Heart right ventricle (tissue), 16 donors: ENCODE data around the gene SYNGR4. TPM values are rescaled to one million over a fixed set of nuclear protein-coding genes. Genes with fewer than 3 reads are reported as not detected.
A peak's percentile ranks its signal among the peaks of the same experiment; 100 is the strongest.

Experiments
- ATAC-seq, 8 donors: fragments of 200-7000 bp; cut with Tn5 transposase; one replicate each; pipeline ENCODE4 v1.9.1; 2020; ENCODE audit warnings: mild to moderate bottlenecking in 8 of 8, moderate library complexity in 8 of 8, moderate number of reproducible peaks in 1 of 8
- DNase-seq, 2 donors: peaks; one replicate each; pipeline ENCODE4 v3.0.0-alpha.2; 2020
- H3K27ac ChIP-seq, 10 donors: fragments of 200-600 bp; sonication (generic) in 2 of 10; one replicate each; pipeline versions ENCODE4 v1.5.0 to v1.8.0; 2020 to 2022; ENCODE audit warnings: mild to moderate bottlenecking in 3 of 10
- H3K27me3 ChIP-seq, 7 donors: fragments of 200-600 bp; one replicate each; pipeline ENCODE4 v1.8.0; 2021 to 2022; ENCODE audit warnings: mild to moderate bottlenecking in 2 of 7
- H3K36me3 ChIP-seq, 9 donors: fragments of 200-600 bp; sonication (generic) in 1 of 9; one replicate each; pipeline versions ENCODE4 v1.5.0 to v1.8.0; 2020 to 2022; ENCODE audit warnings: mild to moderate bottlenecking in 2 of 9
- H3K4me1 ChIP-seq, 9 donors: fragments of 200-600 bp; sonication (generic) in 1 of 9; one replicate each; pipeline versions ENCODE4 v1.5.0 to v1.8.0; 2020 to 2022; ENCODE audit warnings: mild to moderate bottlenecking in 4 of 9
- H3K4me3 ChIP-seq, 10 donors: fragments of 200-600 bp; sonication (generic) in 2 of 10; one replicate each; pipeline versions ENCODE4 v1.5.0 to v1.8.0; 2020 to 2022; ENCODE audit warnings: mild to moderate bottlenecking in 7 of 10, moderate library complexity in 2 of 10
- H3K9me3 ChIP-seq, 11 donors: fragments of 200-600 bp in 10 of 11; sonication (generic) in 2 of 11; one replicate each; pipeline versions ENCODE4 v1.5.0 to v1.8.0; 2013 to 2022; ENCODE audit warnings: mild to moderate bottlenecking in 2 of 11, control low read depth in 1 of 11, moderate library complexity in 1 of 11
- WGBS, 2 donors: extraction: QIAGEN DNeasy Blood & Tissue Kit; methylation state at CpG; one replicate each; pipeline ENCODE4 v1.1.7; 2013; ENCODE audit warnings: inconsistent platforms in 1 of 2; 5-methylcytosine and 5-hydroxymethylcytosine counted together
- intact Hi-C, 10 donors: fragments of 100-400 bp; cut with DNase I; formaldehyde crosslinking; loops; one replicate each; pipeline versions ENCODE4 v1.11.1 to v1.14.2; 2022
- polyA plus RNA-seq, 2 donors: library from polyadenylated mRNA; stranded (reverse); fragments of 200-250 nt; gene quantifications; one replicate each; pipeline ENCODE4 v1.2.3, GENCODE V29; 2013
- total RNA-seq, 10 donors: library from RNA; stranded (reverse); fragmentation: NEBNext Ultra II Directional in 3 of 10; extraction: Animal tissue kit (Norgen Biotek cat#: 25700) in 3 of 10; gene quantifications; one replicate each; pipeline versions ENCODE4 v1.2.1 to v1.2.4, GENCODE V29; 2021 to 2023
- TF ChIP-seq, protein P1 (sequence below), 9 donors: fragments of 200-600 bp; sonication (generic) in 2 of 9; IDR thresholded peaks; one replicate each; pipeline versions ENCODE4 v1.5.0 to v1.8.0; 2021 to 2022; ENCODE audit warnings: antibody characterized with exemption in 9 of 9, mild to moderate bottlenecking in 5 of 9, moderate library complexity in 1 of 9
- donor health status: Arrhythmogenic right ventricular cardiomyopathy.
- donor health status: ischemic (EF 13 %, LVEDD 7.1; RV severe dilation, severe dysfunction).
- donor health status: healthy with polysubstance abuse.
- donor health status: DM: no; HTN: yes; CAD: no.
- donor health status: DM: no; HTN: no; CAD: no.
- donor health status: ischemic (EF 25% LVEDD 6.9; RV normal size, moderate dysfunction).
- donor health status: ischemic (EF 25% LVEDD 5.7; RV mildly dilated, moderate dysfunction).
- donor health status: healthy.
- donor health status: DM: yes; HTN: yes; CAD: no.
- donor health status: Ischemic cardiomyopathy.
- donor health status: ischemic (EF 35%, LVEDD 5.7; RV mildly dilated, moderate dysfunction).
- donor health status: nonischemic (EF 11% LVEDD 7.7; RV severe dilation, severe dysfunction).
- donor health status: DM: yes; HTN: yes; CAD: no.
- donor health status: PGD.
- donor health status: ischemic (EF 29% LVEDD 5.4; RV normal size, mild dysfunction).
- donor health status: nonischemic (EF 23%, LVEDD 6.1; RV moderate dilation, normal function).

Gene SYNGR4
- total and polyA plus RNA-seq, 12 donors: not detected

DNA sequence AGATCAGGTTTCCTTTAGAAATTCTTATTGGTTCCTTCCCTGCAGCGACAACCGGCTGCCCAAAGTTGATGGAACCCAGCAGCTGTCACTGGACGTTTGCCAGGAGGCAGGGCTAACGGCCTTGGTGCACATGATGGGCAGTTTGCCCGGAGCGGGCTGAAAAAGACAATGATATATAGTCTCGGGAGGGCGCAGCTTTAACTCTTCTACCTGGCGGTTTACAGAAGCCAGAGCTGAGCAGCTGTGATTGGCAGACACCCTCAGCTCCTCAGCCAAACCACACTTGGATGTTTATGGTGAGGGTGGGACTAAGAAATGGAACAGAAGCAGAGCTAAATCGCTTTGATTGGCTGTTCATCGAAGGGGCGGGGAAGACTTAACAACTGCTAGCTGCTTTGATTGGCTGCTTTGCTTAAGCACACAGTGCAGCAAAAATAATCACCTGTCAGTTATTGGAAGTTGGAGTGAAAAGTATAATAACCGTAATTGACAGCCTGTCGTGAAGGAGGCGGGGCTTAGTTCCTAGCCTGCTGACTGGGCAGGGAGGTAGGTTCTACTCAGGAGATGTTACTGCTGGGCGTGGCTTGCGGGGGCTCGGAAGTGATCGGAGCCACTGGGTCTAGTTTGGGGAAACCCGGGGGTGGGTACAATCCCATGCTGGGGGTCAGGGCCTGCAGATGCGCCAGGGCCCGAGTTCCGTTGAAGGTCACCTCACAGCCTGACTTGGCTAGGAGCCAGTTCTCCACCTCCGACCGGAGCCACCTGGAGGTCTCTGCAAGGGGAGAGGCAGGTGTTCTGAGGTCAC, 31.3 kb upstream of the SYNGR4 start:
- Histone ChIP-seq H3K9me3 (peaks cover 0 to 8% (median 0%) of the 10 kb centered on the region in 11 donors), H3K4me1 (peaks cover 10 to 65% (median 32%) of the 10 kb centered on the region in 9 donors), H3K27ac (peak overlapping the region; percentile 64 to 94 (median 85)), H3K36me3 (peaks cover 0 to 42% (median 0%) of the 10 kb centered on the region in 9 donors), H3K4me3 (peak overlapping the region in 9 of 10 donors; percentile 31 to 67 (median 54)), H3K27me3 (no peaks in the 10 kb centered on the region)
- ATAC-seq (peak; percentile 72 to 85 (median 82)), DNase-seq (peak; percentile 86 to 92)
- 0 to 2% methylated on average over 25 of the region's 25 CpGs for WGBS, 2 donors
- intact Hi-C loops: loop anchor here in 1 of 10 donors (1.0 to 2.0 kb wide), 2 partner anchors 12 to 62 kb away; partner anchors contain the start of gene ZNF114
- TF ChIP-seq, protein P1, sequence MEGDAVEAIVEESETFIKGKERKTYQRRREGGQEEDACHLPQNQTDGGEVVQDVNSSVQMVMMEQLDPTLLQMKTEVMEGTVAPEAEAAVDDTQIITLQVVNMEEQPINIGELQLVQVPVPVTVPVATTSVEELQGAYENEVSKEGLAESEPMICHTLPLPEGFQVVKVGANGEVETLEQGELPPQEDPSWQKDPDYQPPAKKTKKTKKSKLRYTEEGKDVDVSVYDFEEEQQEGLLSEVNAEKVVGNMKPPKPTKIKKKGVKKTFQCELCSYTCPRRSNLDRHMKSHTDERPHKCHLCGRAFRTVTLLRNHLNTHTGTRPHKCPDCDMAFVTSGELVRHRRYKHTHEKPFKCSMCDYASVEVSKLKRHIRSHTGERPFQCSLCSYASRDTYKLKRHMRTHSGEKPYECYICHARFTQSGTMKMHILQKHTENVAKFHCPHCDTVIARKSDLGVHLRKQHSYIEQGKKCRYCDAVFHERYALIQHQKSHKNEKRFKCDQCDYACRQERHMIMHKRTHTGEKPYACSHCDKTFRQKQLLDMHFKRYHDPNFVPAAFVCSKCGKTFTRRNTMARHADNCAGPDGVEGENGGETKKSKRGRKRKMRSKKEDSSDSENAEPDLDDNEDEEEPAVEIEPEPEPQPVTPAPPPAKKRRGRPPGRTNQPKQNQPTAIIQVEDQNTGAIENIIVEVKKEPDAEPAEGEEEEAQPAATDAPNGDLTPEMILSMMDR (IDR thresholded peaks at IDR 0.05): no peak

DNA sequence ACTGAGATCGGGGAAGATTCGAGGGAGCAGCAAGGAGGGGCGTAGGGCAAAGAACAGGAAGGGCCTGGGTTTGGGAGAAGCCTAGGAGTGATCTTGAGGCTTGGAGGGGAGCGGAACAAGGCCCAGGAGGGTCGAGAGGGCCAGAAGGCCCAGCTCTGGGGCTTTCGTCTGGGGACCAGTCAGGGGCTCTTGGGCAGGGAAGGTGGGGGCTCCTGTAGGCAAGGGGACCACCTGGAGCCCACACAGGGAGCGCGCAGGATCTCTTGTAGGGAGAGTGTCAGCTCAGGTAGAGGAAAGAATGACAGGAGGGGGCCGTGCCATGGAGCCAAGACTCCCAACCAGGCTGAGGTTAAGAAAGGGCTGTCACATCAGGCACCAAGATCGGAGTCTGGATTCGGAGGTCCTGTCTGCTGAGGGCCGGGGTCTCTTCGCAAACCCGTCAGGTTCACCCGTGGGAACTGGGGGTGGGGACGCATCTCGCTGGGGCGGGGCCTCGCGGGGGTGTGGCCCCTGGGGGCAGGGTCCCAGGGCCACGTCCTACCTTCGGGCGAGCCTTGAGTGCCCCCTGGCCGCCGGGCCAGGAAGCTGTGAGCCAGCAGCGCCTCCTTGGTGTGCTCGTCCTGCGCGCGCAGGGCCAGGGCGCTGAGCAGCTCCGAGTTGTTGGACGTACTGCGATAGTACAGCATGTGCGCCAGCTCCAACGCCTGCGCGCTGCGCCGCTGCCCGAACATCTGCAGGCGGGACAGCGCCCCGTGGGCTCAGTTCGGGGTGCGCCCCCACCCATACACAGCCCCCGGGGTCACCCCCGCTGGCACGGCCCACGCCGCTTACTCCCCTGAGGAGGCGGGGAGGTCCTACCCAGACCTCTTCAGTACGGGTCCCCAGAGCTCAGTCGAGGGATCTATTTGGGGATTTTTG, 30.4 kb upstream of the SYNGR4 start:
- no peaks in the 10 kb centered on the region for H3K27me3 ChIP-seq
- H3K4me1 ChIP-seq: peaks cover 10 to 56% (median 31%) of the 10 kb centered on the region in 9 donors
- H3K9me3 ChIP-seq: peaks cover 0 to 2% (median 0%) of the 10 kb centered on the region in 11 donors
- WGBS, 2 donors: 3 to 7% methylated on average over 52 to 54 of the region's 54 CpGs
- DNase-seq (peak; percentile 86 to 92), ATAC-seq (peak; percentile 83 to 89 (median 87))
- intact Hi-C loops: loop anchor here in 2 of 10 donors (1.0 to 2.0 kb wide), 3 partner anchors 12 to 63 kb away; partner anchors contain the start of gene ZNF114 (in 1 of the 2)
- peaks cover 0 to 33% (median 0%) of the 10 kb centered on the region in 9 donors for H3K36me3 ChIP-seq
- TF ChIP-seq, protein P1 (IDR thresholded peaks at IDR 0.05): peak; percentile 74 to 97 (median 87)
- H3K27ac ChIP-seq: peak overlapping the region; percentile 64 to 94 (median 85)
- H3K4me3 ChIP-seq: peak overlapping the region in 9 of 10 donors; percentile 31 to 67 (median 54)

DNA sequence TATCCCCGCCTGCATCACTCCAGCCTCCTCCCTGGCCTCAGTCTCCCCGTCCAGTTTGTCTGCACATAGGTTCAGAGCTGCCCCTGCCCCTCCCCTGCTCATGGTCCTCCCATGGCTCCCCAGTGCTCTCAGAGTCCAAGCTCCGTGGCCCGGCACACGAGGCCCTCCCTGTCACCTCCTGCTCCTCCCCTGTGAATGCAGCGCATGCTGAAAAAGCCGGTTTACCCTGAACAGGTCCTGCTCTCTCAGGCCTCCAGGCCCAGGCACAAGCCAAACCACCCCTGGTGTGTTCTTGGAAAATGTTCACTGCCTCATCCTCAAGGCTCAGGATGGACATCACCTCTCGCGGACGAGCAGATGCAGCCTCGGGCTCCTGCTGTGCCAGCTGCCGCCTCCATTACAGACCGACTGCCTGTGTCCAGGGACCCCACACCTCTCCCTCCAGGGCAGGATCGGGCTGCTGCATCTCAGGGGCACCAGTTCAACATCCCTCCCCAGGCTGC, 25.9 kb upstream of the SYNGR4 start:
- TF ChIP-seq, protein P1 (IDR thresholded peaks at IDR 0.05): no peak
- Histone ChIP-seq H3K4me3 (no peak overlapping the region), H3K9me3 (no peaks in the 10 kb centered on the region), H3K4me1 (peaks cover 3 to 13% (median 9%) of the 10 kb centered on the region in 9 donors), H3K27ac (no peak overlapping the region), H3K36me3 (peaks cover 0 to 33% (median 0%) of the 10 kb centered on the region in 9 donors), H3K27me3 (no peaks in the 10 kb centered on the region)
- 90 to 95% methylated on average over 14 of the region's 14 CpGs for WGBS, 2 donors
- intact Hi-C loops: no loop called here
- no peak for DNase-seq
- no peak for ATAC-seq
